GM04503 (cell line): ENCODE measurements around the gene GIMAP2.
"Not testable (repeated sequence)": the region's sequence is repeated elsewhere in the genome, so short reads cannot be mapped to it uniquely, and the experiment has no call there.

Experiments
- DNase-seq: peaks from one replicate; pipeline ENCODE4 v3.0.0-alpha.2; 2012; ENCODE audit warnings: low read depth

Gene GIMAP2

GRCh38 chr7:150685219-150686029 lies at the start of gene GIMAP2:
GIMAP2 (plus strand) TSS chr7:150685706; CDS start chr7:150687060, 1,354 bp downstream.
- DNase-seq: no peak

GRCh38 chr7:150641854-150642253 lies 43.7 kb upstream of the GIMAP2 start:
- DNase-seq: no peak

DNA sequence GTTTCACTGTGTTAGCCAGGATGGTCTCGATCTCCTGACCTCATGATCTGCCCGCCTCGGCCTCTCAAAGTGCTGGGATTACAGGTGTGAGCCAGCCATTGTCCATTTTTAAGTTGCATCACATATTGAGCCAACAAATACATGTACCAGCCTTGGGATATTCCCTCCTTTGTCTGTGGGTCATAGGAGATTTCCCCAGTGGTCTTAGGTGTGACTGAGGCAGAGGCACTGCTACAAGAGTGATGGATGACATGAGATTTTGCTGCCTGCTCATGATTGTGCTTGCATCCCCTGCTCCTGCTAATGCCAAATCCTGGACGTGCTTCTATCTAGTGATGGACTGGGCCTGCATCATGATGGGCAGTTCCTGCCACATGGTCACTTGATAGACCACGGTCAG lies 42.6 kb upstream of the GIMAP2 start:
- no peak for DNase-seq

GRCh38 chr7:150645259-150646020 lies 40.1 kb upstream of the GIMAP2 start:
- DNase-seq: no peak

DNA sequence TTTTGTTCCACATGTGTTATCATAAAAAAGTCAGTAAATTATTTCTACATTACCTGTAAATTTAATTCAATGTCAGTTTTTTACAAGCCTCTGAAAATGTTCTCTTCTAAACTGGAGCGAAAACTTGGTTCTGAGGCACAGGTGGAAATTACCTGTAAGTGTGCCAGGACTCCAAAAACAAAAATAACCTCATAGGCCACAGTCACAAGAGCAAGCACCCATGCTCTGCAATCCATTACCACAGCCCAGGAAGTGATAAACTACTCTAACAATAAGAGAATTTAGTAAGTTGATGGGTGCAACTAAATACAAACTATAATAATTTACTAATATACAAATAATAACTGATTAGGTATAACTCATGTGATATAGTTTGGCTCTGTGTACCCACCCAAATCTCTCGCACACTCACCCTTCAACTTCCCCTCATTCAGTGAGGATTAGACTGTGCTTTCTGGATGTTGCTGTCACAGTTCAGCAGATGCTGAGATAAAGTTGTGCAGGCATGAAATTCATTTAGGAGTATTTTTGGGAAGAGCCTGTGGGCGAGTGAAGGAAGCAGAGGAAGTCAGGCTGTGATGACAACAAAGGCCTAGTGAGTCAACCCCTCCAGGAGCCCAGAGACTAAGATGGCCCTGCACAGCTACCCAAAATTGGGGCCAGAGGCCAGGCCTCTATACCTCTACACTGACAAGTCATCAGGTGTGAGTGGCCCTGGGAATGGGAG lies 37.0 kb upstream of the GIMAP2 start:
- no peak for DNase-seq

- DNase-seq: no peak
Observed at GRCh38 chr7:150649080-150649385, 36.5 kb upstream of the GIMAP2 start.

DNA sequence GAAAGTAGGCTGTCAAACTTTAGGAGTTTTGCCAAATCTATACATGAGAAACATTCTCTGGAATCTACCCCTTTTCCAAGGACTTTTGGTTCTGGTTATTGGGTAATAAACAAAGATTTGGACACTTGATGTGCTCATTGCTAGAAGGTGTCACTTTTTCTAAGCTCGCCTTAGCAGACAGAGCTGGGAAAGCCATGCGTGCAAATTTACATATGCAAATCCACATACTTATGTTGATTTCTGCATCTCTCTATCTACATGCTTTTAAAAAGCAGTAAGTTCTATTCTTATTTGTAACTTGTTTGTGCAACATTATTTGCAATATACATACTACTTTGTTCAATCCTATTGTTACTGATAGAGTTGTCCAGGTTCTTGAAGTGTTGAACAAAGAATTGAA lies 30.8 kb upstream of the GIMAP2 start:
- DNase-seq: no peak

GRCh38 chr7:150656047-150656446 lies 29.5 kb upstream of the GIMAP2 start:
- DNase-seq: no peak

DNA sequence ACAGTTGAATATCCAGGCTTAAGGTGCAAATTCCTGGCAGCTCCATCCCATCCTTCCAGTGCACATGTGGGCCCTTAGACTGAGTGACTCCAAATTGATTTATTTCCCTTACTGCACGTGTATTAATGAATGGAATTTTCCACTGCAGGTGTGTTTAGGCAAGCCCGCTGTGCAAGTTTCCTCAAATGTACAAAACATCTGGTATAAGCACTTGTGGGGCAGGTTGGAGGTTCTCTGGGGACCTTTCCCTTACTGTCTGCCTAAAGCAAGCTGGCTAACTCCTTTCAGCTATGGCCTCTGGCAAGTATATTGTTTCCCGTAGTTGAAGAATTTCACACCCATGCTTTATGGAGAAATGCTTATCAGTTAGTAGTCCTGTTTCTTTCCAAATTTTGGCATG lies 28.0 kb upstream of the GIMAP2 start:
- DNase-seq: no peak

GRCh38 chr7:150660939-150661613 lies 24.4 kb upstream of the GIMAP2 start:
- no peak for DNase-seq

- DNase-seq: not testable (repeated sequence)
Observed at GRCh38 chr7:150662821-150663220, 22.7 kb upstream of the GIMAP2 start.

GRCh38 chr7:150663802-150664494 lies 21.6 kb upstream of the GIMAP2 start:
- no peak for DNase-seq

DNA sequence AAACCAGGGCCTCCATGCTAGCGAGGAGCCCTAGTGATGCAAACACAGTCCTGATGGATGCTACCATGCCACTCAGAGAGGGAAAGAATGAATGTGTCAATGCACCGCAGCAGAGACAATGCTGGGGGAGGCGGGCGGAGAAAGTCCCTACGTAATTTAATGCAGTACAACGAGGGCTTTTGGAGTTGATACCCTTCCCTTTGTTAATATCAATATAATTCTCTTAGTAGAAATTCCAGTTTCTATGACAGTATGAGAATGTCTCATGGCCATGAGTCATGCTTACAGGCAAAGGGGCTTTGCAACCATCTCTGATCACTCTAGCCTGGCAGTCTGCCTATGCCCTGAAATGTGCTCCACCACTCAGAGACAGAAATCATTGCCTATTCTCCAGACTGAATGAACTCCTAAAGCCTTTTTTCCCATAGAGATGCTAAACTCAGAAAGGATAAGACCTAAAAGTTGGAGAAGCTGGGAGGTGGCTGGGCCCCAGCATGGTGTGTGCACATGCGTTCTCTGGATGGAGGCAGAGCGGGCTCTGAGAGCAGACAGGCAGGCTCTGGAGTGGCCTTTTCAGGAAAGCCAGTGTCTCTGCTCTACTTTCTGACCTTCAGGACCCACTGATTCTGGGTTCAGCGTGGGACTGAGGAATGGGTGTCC lies 20.3 kb upstream of the GIMAP2 start:
- DNase-seq: no peak

DNA sequence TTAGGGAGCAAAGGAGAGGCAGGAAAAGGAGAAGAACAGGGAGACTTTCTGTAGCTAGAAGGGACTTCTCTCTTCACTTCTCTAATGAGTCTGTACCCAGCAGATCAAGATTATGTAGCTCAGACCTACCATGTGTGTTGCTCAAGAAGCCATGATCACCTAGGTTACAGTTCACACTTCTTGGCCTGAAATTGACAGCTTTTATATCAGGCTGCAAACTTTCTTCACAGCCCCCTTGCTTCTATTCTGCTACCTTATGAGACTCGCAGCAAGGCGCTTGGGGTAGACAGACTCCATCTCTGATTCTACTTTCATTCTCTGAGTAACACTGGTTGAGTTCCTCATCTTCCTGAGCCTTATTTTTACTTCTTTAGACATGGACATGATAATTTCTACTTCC lies 19.6 kb upstream of the GIMAP2 start:
- no peak for DNase-seq

- DNase-seq: no peak
Observed at GRCh38 chr7:150666412-150666811, 19.1 kb upstream of the GIMAP2 start.

DNA sequence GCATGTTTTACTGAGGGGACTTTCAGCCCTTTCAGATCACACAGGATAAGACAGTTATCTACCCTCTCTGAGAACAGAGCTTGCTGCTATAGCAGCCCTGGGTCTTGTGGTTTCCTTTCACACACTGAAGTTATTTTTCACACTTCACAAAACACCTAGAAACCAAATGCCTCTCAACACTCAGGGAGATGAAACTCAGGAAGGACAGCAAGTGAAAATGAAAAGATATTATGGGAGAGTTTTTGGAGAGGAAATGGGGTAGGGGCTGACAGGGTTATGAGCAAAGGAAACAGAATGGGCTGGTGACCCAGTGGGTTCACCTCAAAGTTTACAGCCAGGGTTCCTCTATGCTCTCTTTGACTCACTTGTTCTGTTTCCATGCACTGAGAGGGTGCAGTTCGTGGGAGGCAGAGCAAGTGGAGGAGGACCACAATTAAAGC lies 17.0 kb upstream of the GIMAP2 start:
- DNase-seq: no peak

DNA sequence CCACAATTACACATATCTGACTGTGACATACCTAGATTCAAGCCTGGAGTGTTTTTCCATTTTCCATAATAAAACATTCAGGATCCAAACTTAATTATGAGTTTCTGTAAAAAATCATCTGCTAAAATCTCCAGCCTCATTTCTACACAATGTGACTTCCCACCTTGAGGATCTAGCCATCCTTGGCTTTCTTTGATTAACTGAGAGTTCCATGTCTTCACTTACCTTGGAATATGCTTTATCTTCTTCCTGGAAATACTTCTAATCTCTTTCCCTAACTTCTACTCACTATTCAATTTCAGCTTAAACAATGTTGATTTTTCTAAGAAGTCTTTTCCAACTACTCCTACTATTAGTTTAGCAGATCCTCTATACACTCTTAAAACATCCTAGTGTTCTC lies 16.5 kb upstream of the GIMAP2 start:
- DNase-seq: no peak

- not testable (repeated sequence) for DNase-seq
Observed at GRCh38 chr7:150671798-150672585, 13.5 kb upstream of the GIMAP2 start.

- no peak for DNase-seq
Observed at GRCh38 chr7:150675714-150676113, 9.8 kb upstream of the GIMAP2 start.

GRCh38 chr7:150676276-150676675 lies 9.2 kb upstream of the GIMAP2 start:
- not testable (repeated sequence) for DNase-seq
